GM23338 (cell line): ENCODE data around the gene ZNF280C. TPM values are rescaled to one million over a fixed set of nuclear protein-coding genes. Genes with fewer than 3 reads are reported as not detected.

Experiments
- ATAC-seq: fragments of 200-7000 bp; cut with Tn5 transposase; 3 replicates; pipeline ENCODE4 v1.9.1; 2020
- DNase-seq: peaks from one replicate; pipeline ENCODE4 v3.0.0-alpha.2; 2015; ENCODE audit warnings: low spot score
- H2AFZ ChIP-seq: fragments of 200-600 bp; sonication (generic); 2 replicates; pipeline ENCODE4 v1.8.0; 2016; ENCODE audit warnings: antibody characterized with exemption, mild to moderate bottlenecking, moderate library complexity
- H3F3A ChIP-seq: fragments of 200-600 bp; sonication (generic); replicated peaks from 2 replicates; pipeline ENCODE4 v1.8.0; 2017; ENCODE audit warnings: antibody characterized with exemption, mixed run types, low read depth
- H3K27ac ChIP-seq: fragments of 200-600 bp; sonication (generic); 2 replicates; pipeline ENCODE4 v1.6.1; 2016; ENCODE audit warnings: low read depth
- H3K27me3 ChIP-seq: fragments of 200-600 bp; sonication (generic); 2 replicates; pipeline ENCODE4 v1.8.0; 2016; ENCODE audit warnings: mild to moderate bottlenecking, mixed run types, moderate library complexity; ENCODE audit not compliant: insufficient read depth
- H3K36me3 ChIP-seq: fragments of 200-600 bp; sonication (generic); 2 replicates; pipeline ENCODE4 v1.8.0; 2016; ENCODE audit warnings: mild to moderate bottlenecking; ENCODE audit not compliant: insufficient read depth
- H3K4me1 ChIP-seq: fragments of 200-600 bp; sonication (generic); 2 replicates; pipeline ENCODE4 v1.8.0; 2016; ENCODE audit warnings: mild to moderate bottlenecking, moderate library complexity; ENCODE audit not compliant: insufficient read depth
- H3K4me2 ChIP-seq: fragments of 200-600 bp; sonication (generic); 2 replicates; pipeline ENCODE4 v1.7.1; 2017; ENCODE audit warnings: mixed run types
- H3K4me3 ChIP-seq: fragments of 200-600 bp; sonication (generic); 2 replicates; pipeline ENCODE4 v1.6.1; 2016; ENCODE audit warnings: mixed run types
- H3K79me2 ChIP-seq: fragments of 200-600 bp; sonication (generic); replicated peaks from 2 replicates; pipeline ENCODE4 v1.8.0; 2017; ENCODE audit warnings: mild to moderate bottlenecking; ENCODE audit not compliant: insufficient read depth
- H3K9me2 ChIP-seq: fragments of 200-600 bp; sonication (generic); 2 replicates; pipeline ENCODE4 v1.8.0; 2017; ENCODE audit not compliant: insufficient read depth
- H4K20me1 ChIP-seq: fragments of 200-600 bp; sonication (generic); replicated peaks from 2 replicates; pipeline ENCODE4 v1.8.0; 2017; ENCODE audit warnings: mild to moderate bottlenecking; ENCODE audit not compliant: insufficient read depth
- H3K27ac Mint-ChIP-seq: 2 replicates; pipeline ENCODE4 v1.8.0; 2020; ENCODE audit warnings: inconsistent platforms, mild to moderate bottlenecking, moderate library complexity, mixed read lengths
- H3K27me3 Mint-ChIP-seq: 3 replicates; pipeline ENCODE4 v1.8.0; 2022; ENCODE audit warnings: low read depth, mild to moderate bottlenecking, moderate library complexity, mixed read lengths, inconsistent platforms; ENCODE audit not compliant: insufficient read depth, poor library complexity
- H3K36me3 Mint-ChIP-seq: 3 replicates; pipeline ENCODE4 v1.8.0; 2021; ENCODE audit warnings: low read depth, mild to moderate bottlenecking, inconsistent platforms, moderate library complexity, mixed read lengths
- H3K4me1 Mint-ChIP-seq: 3 replicates; pipeline ENCODE4 v1.8.0; 2020; ENCODE audit warnings: mild to moderate bottlenecking, inconsistent platforms, mixed read lengths
- H3K4me3 Mint-ChIP-seq: 3 replicates; pipeline ENCODE4 v1.8.0; 2021; ENCODE audit warnings: moderate library complexity, mild to moderate bottlenecking, inconsistent platforms, mixed read lengths
- H3K9me3 Mint-ChIP-seq: 3 replicates; pipeline ENCODE4 v1.8.0; 2020; ENCODE audit warnings: moderate library complexity, mild to moderate bottlenecking, inconsistent platforms, mixed read lengths
- CREB1 ChIP-seq: fragments of 250-450 bp; sonication (Bioruptor Pico); IDR thresholded peaks from 2 replicates; pipeline ENCODE4 v1.5.0; 2020; ENCODE audit warnings: low read depth, mild to moderate bottlenecking, moderate library complexity
- EZH2phosphoT487 ChIP-seq: fragments of 200-600 bp; sonication (generic); IDR thresholded peaks from one replicate; pipeline ENCODE4 v1.8.1; 2018; ENCODE audit warnings: antibody characterized with exemption; ENCODE audit not compliant: unreplicated experiment
- JUNB ChIP-seq: IDR thresholded peaks from one replicate; pipeline ENCODE4 v1.6.1; 2016; ENCODE audit warnings: antibody characterized with exemption; ENCODE audit not compliant: unreplicated experiment
- NANOG ChIP-seq: IDR thresholded peaks from 2 replicates; pipeline ENCODE4 v1.6.1; 2016; ENCODE audit warnings: antibody characterized with exemption, borderline replicate concordance
- POLR2AphosphoS5 ChIP-seq: IDR thresholded peaks from 2 replicates; pipeline ENCODE4 v1.6.1; 2016; ENCODE audit warnings: antibody characterized with exemption, low read depth
- STAT1 ChIP-seq: IDR thresholded peaks from one replicate; pipeline ENCODE4 v1.6.1; 2016; ENCODE audit warnings: antibody characterized with exemption; ENCODE audit not compliant: unreplicated experiment
- ZNF114 ChIP-seq: fragments of 250-450 bp; sonication (Bioruptor Pico); IDR thresholded peaks from 2 replicates; pipeline ENCODE4 v1.5.0; 2020; ENCODE audit warnings: mild to moderate bottlenecking, moderate library complexity
- ZNF331 ChIP-seq: fragments of 250-450 bp; sonication (Bioruptor Pico); IDR thresholded peaks from 2 replicates; pipeline ENCODE4 v1.5.0; 2020; ENCODE audit warnings: low read depth, mild to moderate bottlenecking, moderate library complexity
- polyA plus RNA-seq: library from polyadenylated mRNA; unstranded; fragments of >200 nt; fragmentation: Nextera tagmentation; extraction: Ambion mirVana; gene quantifications from 2 replicates; pipeline ENCODE4 v1.2.1, GENCODE V29; 2016
- total RNA-seq: library from RNA; depleted of rRNA; stranded (reverse); fragments of >200 nt; shearing (Covaris generic); gene quantifications from 2 replicates; pipeline ENCODE4 v1.2.3, GENCODE V29; 2014
- TF ChIP-seq, protein P1 (sequence below): IDR thresholded peaks from 2 replicates; pipeline ENCODE4 v1.6.1; 2016; ENCODE audit warnings: antibody characterized with exemption
- TF ChIP-seq, protein P2 (sequence below): IDR thresholded peaks from one replicate; pipeline ENCODE4 v1.6.1; 2018; ENCODE audit warnings: antibody characterized with exemption; ENCODE audit not compliant: unreplicated experiment
- TF ChIP-seq, protein P3 (sequence below), 2 experiments: fragments of 200-600 bp in 1 of 2; sonication (generic) in 1 of 2; conservative IDR thresholded peaks; 2 replicates each; pipeline versions ENCODE4 v1.5.1 to v1.6.1; 2016 to 2017; ENCODE audit warnings: antibody characterized with exemption in 2 of 2, low read depth in 2 of 2, mild to moderate bottlenecking in 2 of 2, moderate library complexity in 1 of 2
- TF ChIP-seq, protein P4 (sequence below): fragments of 250-450 bp; sonication (Bioruptor Pico); IDR thresholded peaks from 2 replicates; pipeline ENCODE4 v1.5.0; 2020; ENCODE audit warnings: mild to moderate bottlenecking, moderate library complexity

ZNF280C gene
- total and polyA plus RNA-seq, 2 experiments from 2014 or later = 7.9 to 14.4 TPM

GRCh38 chrX:130247996-130248395 is 20.7 kb downstream of the ZNF280C start:
- peaks cover 33% of the 10 kb centered on the region for H3K36me3 Mint-ChIP-seq
- Histone ChIP-seq H3K36me3 (no peaks in the 10 kb centered on the region; the same call in 1 of the 2 replicates), H3K4me1 (no peaks in the 10 kb centered on the region), H2AFZ (no peak overlapping the region), H3K9me2 (no peaks in the 10 kb centered on the region), H3K79me2 (peaks cover 24% of the 10 kb centered on the region), H3K4me3 (no peak overlapping the region), H3K4me2 (no peak overlapping the region), H4K20me1 (no peaks in the 10 kb centered on the region), H3F3A (no peaks in the 10 kb centered on the region), H3K27ac (no peak overlapping the region), H3K27me3 (no peaks in the 10 kb centered on the region)
- no peak overlapping the region for H3K27ac Mint-ChIP-seq
- TF ChIP-seq, protein P1, sequence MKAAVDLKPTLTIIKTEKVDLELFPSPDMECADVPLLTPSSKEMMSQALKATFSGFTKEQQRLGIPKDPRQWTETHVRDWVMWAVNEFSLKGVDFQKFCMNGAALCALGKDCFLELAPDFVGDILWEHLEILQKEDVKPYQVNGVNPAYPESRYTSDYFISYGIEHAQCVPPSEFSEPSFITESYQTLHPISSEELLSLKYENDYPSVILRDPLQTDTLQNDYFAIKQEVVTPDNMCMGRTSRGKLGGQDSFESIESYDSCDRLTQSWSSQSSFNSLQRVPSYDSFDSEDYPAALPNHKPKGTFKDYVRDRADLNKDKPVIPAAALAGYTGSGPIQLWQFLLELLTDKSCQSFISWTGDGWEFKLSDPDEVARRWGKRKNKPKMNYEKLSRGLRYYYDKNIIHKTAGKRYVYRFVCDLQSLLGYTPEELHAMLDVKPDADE = no peak
- TF ChIP-seq CREB1 (CRISPR knock-in tag) = no peak
- no peak for TF ChIP-seq ZNF114
- TF ChIP-seq, protein P2, sequence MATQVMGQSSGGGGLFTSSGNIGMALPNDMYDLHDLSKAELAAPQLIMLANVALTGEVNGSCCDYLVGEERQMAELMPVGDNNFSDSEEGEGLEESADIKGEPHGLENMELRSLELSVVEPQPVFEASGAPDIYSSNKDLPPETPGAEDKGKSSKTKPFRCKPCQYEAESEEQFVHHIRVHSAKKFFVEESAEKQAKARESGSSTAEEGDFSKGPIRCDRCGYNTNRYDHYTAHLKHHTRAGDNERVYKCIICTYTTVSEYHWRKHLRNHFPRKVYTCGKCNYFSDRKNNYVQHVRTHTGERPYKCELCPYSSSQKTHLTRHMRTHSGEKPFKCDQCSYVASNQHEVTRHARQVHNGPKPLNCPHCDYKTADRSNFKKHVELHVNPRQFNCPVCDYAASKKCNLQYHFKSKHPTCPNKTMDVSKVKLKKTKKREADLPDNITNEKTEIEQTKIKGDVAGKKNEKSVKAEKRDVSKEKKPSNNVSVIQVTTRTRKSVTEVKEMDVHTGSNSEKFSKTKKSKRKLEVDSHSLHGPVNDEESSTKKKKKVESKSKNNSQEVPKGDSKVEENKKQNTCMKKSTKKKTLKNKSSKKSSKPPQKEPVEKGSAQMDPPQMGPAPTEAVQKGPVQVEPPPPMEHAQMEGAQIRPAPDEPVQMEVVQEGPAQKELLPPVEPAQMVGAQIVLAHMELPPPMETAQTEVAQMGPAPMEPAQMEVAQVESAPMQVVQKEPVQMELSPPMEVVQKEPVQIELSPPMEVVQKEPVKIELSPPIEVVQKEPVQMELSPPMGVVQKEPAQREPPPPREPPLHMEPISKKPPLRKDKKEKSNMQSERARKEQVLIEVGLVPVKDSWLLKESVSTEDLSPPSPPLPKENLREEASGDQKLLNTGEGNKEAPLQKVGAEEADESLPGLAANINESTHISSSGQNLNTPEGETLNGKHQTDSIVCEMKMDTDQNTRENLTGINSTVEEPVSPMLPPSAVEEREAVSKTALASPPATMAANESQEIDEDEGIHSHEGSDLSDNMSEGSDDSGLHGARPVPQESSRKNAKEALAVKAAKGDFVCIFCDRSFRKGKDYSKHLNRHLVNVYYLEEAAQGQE = no peak
- no peak for TF ChIP-seq EZH2phosphoT487
- no peak for TF ChIP-seq JUNB
- TF ChIP-seq, protein P3, sequence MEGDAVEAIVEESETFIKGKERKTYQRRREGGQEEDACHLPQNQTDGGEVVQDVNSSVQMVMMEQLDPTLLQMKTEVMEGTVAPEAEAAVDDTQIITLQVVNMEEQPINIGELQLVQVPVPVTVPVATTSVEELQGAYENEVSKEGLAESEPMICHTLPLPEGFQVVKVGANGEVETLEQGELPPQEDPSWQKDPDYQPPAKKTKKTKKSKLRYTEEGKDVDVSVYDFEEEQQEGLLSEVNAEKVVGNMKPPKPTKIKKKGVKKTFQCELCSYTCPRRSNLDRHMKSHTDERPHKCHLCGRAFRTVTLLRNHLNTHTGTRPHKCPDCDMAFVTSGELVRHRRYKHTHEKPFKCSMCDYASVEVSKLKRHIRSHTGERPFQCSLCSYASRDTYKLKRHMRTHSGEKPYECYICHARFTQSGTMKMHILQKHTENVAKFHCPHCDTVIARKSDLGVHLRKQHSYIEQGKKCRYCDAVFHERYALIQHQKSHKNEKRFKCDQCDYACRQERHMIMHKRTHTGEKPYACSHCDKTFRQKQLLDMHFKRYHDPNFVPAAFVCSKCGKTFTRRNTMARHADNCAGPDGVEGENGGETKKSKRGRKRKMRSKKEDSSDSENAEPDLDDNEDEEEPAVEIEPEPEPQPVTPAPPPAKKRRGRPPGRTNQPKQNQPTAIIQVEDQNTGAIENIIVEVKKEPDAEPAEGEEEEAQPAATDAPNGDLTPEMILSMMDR (conservative IDR thresholded peaks at IDR 0.05; ENCODE audit: low read depth in 2 of 2) = no peak
- TF ChIP-seq, protein P4, sequence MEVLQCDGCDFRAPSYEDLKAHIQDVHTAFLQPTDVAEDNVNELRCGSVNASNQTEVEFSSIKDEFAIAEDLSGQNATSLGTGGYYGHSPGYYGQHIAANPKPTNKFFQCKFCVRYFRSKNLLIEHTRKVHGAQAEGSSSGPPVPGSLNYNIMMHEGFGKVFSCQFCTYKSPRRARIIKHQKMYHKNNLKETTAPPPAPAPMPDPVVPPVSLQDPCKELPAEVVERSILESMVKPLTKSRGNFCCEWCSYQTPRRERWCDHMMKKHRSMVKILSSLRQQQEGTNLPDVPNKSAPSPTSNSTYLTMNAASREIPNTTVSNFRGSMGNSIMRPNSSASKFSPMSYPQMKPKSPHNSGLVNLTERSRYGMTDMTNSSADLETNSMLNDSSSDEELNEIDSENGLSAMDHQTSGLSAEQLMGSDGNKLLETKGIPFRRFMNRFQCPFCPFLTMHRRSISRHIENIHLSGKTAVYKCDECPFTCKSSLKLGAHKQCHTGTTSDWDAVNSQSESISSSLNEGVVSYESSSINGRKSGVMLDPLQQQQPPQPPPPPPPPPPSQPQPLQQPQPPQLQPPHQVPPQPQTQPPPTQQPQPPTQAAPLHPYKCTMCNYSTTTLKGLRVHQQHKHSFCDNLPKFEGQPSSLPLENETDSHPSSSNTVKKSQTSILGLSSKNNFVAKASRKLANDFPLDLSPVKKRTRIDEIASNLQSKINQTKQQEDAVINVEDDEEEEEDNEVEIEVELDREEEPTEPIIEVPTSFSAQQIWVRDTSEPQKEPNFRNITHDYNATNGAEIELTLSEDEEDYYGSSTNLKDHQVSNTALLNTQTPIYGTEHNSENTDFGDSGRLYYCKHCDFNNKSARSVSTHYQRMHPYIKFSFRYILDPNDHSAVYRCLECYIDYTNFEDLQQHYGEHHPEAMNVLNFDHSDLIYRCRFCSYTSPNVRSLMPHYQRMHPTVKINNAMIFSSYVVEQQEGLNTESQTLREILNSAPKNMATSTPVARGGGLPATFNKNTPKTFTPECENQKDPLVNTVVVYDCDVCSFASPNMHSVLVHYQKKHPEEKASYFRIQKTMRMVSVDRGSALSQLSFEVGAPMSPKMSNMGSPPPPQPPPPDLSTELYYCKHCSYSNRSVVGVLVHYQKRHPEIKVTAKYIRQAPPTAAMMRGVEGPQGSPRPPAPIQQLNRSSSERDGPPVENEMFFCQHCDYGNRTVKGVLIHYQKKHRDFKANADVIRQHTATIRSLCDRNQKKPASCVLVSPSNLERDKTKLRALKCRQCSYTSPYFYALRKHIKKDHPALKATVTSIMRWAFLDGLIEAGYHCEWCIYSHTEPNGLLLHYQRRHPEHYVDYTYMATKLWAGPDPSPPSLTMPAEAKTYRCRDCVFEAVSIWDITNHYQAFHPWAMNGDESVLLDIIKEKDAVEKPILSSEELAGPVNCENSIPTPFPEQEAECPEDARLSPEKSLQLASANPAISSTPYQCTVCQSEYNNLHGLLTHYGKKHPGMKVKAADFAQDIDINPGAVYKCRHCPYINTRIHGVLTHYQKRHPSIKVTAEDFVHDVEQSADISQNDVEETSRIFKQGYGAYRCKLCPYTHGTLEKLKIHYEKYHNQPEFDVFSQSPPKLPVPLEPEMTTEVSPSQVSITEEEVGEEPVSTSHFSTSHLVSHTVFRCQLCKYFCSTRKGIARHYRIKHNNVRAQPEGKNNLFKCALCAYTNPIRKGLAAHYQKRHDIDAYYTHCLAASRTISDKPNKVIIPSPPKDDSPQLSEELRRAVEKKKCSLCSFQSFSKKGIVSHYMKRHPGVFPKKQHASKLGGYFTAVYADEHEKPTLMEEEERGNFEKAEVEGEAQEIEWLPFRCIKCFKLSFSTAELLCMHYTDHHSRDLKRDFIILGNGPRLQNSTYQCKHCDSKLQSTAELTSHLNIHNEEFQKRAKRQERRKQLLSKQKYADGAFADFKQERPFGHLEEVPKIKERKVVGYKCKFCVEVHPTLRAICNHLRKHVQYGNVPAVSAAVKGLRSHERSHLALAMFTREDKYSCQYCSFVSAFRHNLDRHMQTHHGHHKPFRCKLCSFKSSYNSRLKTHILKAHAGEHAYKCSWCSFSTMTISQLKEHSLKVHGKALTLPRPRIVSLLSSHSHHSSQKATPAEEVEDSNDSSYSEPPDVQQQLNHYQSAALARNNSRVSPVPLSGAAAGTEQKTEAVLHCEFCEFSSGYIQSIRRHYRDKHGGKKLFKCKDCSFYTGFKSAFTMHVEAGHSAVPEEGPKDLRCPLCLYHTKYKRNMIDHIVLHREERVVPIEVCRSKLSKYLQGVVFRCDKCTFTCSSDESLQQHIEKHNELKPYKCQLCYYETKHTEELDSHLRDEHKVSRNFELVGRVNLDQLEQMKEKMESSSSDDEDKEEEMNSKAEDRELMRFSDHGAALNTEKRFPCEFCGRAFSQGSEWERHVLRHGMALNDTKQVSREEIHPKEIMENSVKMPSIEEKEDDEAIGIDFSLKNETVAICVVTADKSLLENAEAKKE (CRISPR knock-in tag) = no peak
- TF ChIP-seq ZNF331 (CRISPR knock-in tag) = no peak
- no peak for TF ChIP-seq POLR2AphosphoS5
- TF ChIP-seq NANOG = no peak
- no peak for TF ChIP-seq STAT1
- peaks cover 1% of the 10 kb centered on the region for H3K27me3 Mint-ChIP-seq
- no peaks in the 10 kb centered on the region for H3K9me3 Mint-ChIP-seq
- H3K4me3 Mint-ChIP-seq = no peak overlapping the region
- H3K4me1 Mint-ChIP-seq = peaks cover 7% of the 10 kb centered on the region; the same call in 2 of the 3 replicates
- DNase-seq = no peak
- no peak for ATAC-seq
